ENCODE data around the gene MUC4.
"Not testable (repeated sequence)": the region's sequence is repeated elsewhere in the genome, so short reads cannot be mapped to it uniquely, and the experiment has no call there.

The MUC4 gene

DNA sequence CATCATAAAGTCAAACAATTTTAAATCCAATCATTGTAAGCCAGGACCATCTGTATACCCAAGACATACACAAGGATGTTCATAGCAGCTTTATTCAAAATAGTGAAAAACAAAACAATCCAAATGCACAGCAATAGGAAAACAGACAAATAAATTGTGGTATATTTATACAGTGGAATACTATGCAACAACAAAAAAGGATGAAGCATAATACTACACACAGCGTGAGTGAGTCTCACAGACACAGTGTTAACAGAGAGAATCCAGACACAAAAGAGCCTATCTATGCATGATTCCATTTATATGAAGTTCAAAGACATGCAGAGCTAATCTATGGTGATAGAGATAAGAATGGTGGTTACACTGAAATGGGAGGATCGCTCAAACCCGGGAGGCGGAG is 96.6 kb downstream of the MUC4 start:
- no peak for DNase-seq (ENCODE audit: low read depth)

DNA sequence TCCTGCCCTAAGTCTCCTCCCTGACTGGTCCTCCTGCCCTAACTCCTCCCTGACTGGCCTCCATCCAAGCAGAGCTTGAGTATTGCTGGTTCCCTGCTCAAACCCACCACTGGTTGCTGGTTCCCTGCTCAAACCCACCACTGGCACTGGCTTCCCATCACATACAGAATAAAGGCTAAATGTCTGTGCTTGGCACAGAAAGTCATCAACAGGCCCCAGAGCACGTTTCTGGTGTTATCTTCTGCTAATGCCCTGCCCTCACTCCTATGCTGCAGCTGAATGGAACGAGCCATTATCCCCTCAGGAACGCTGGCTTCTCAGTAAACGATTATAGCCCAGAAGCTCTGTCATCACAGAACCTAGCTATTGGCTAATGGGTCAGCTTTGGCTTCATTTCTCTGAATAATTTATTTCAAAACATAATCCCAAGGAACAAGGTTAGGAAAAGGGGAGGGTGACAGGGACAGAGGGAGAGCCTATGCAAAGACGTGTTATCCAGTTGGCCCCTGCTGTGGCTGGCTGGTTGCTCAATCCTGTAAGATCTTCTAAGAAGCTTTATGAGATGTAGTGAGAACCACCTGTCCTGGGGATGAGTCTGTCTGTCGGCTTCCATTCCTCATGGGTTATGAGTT is 97.2 kb downstream of the MUC4 start:
- no peak for DNase-seq (ENCODE audit: low read depth)

DNA sequence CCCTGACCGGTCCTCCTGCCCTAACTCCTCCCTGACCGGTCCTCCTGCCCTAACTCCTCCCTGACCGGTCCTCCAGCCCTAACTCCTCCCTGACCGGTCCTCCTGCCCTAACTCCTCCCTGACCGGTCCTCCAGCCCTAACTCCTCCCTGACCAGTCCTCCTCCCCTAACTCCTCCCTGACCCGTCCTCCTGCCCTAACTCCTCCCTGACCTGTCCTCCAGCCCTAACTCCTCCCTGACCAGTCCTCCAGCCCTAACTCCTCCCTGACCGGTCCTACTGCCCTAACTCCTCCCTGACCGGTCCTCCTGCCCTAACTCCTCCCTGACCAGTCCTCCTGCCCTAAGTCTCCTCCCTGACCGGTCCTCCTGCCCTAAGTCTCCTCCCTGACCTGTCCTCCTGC is 98.6 kb downstream of the MUC4 start:
- not testable (repeated sequence) for DNase-seq (ENCODE audit: low read depth)

DNA sequence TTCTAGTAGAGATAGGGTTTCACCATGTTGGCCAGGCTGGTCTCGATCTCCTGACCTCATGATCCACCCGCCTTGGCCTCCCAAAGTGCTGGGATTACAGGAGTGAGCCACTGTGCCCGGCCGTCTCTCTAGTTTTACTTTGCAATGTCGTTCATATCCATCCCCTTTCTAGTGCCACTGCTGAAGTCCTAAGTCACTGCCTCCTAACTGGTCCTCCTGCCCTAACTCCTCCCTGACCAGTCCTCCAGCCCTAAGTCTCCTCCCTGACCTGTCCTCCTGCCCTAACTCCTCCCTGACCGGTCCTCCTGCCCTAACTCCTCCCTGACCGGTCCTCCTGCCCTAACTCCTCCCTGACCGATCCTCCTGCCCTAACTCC is 99.2 kb downstream of the MUC4 start:
- DNase-seq (ENCODE audit: low read depth): not testable (repeated sequence)

DNA sequence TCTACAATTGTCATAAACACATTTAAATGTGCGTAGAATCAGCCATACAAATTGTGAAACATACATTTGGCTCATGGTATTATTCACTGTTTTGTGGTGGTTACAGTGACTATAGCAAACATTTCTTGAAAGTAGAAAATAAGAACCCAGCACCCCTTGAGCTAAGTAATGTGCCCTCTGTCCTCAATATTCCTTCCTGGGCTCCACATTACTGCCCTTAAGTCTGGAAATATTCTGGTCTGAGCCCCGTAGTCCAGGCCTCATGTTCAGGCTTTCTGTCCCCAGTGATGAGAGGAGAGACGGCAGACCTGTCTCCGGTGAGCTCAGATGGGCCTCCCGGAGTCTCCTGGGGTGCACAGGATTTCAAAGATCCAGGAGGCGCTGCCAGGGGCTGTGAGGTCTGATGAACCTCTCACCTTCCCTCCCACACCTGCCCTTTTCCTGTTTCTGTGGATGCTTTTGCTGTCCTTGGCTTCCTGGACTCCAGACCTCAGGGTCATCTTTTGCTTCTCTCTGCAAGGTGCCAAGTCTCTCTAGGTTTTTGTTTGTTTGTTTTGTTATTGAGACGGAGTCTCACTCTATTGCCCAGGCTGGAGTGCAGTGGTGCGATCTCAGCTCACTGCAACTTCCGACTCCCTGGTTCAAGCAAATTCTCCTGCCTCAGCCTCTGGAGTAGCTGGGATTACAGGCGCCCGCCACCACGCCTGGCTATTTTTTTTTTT is 99.8 kb downstream of the MUC4 start:
- DNase-seq (ENCODE audit: low read depth): no peak

DNA sequence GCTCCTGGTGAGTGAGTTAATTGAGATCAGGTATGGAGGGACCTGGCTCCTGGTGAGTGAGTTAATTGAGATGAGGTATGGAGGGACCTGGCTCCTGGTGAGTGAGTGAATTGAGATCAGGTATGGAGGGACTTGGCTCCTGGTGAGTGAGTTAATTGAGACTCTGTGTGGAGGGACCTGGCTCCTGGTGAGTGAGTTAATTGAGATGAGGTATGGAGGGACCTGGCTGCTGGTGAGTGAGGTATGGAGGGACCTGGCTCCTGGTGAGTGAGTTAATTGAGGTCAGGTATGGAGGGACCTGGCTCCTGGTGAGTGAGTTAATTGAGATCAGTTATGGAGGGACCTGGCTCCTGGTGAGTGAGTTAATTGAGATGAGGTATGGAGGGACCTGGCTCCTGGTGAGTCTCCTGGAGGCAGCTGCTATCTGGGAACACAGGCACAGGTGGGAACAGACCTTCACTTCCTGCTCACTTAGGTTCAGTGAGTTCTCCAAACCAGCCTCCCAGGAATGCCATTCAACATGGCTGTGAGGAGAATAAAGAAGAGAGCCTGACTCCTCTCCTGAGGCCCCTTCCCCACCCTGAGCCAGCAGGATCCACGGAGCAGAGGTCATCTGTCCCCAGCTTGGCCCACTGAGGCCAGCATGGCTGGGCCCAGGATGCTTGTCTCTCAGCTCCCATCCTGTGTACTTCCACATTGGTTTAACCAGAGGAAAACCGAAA is 100.5 kb downstream of the MUC4 start:
- not testable (repeated sequence) for DNase-seq (ENCODE audit: low read depth)

DNA sequence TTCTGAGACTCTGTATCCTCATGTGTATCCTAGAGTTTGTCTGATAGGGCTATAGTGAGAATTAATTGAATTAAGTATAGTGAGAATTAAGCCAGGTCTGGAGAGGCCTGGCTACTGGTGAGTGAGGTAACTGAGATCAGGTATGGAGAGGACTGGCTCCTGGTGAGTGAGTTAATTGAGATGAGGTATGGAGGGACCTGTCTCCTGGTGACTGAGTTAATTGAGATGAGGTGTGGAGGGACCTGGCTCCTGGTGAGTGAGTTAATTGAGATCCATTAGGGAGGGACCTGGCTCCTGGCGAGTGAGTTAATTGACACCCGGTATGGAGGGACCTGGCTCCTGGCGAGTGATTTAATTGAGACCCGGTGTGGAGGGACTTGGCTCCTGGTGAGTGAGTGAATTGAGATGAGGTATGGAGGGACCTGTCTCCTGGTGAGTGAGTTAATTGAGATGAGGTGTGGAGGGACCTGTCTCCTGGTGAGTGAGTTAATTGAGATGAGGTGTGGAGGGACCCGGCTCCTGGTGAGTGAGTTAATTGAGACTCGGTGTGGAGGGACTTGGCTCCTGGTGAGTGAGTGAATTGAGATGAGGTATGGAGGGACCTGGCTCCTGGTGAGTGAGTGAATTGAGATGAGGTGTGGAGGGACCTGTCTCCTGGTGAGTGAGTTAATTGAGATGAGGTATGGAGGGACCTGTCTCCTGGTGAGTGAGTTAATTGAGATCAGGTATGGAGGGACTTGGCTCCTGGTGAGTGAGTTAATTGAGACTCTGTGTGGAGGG is 101.4 kb downstream of the MUC4 start:
- not testable (repeated sequence) for DNase-seq (ENCODE audit: low read depth)

DNA sequence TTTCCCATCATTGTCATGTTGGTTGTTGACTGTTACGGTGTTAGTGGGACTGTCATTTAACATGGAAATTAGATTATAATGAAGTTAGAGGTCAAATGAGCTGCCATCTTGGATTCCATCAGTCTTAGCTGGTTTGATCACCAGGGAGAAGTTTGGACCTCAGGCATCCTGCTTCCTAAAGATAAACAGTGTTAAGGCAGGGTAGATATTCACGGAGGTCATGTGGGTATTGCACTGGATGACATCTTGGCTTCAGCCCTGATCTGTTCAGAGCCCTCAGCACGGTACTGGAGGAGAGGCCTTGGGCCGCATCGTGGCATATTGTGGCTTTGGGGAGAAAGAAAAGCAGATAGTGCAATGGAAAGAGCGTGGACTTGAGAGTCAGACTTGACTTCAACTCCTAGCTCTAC is 102.0 kb downstream of the MUC4 start:
- DNase-seq (ENCODE audit: low read depth): no peak

DNA sequence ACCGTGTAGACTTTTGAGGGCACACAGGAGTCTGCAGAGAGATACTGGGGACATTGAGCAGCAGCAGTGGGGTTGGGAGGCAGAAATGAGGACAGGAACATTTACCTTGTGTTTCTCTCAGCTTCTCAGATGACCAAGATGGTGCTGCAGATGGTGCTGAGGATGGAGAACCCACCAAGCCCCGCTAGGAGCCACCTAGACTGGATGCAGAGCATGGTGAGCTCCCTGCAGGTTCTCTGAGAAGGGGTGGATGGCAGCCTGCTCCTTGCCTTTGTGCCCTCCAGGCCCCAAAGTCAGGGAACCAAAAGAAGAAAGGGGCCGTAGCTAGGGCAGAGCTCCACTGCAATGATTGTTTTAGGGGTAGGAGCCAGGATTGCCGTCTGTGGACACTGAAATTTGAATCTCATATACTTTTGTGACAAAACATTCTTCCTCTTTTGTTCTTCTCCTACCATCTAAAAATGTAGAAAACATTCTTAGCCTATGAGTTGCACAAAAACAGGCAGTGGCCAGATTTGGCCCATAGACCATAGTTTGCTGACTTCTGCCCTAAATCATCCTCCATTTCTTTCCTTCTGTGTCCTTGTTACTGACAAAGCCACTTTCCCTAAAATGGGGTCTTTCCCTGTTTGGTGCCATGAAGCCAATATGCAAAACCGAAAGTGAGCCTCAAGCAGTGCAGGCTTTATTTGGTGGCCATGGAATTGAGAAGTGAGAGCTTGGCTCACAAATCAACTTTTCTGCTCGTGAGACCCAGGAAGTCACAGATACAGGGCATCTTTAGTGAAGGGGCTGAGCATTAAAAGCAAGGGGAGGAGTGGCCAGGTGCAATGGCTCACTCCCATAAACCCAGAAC is 102.9 kb downstream of the MUC4 start:
- DNase-seq (ENCODE audit: low read depth): no peak

DNA sequence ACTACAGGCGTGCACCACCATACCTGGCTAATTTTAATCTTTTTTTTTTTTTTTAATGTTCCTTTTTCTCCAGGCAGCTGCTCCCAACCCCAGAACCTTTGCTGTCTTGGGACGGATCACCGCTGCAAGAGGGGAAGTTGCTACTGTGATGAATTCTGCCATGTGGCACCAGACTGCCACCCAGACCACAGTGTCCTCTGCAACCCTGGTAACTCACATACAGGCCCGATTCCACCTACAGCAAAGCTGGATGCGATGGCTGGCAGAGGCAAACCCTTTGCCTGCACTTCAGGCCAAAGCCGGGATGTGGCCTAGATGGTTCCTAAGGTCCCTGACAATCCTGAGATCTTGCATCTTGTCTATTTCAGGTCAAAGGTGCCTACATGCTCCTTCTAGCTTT is 103.7 kb downstream of the MUC4 start:
- DNase-seq (ENCODE audit: low read depth): no peak

DNA sequence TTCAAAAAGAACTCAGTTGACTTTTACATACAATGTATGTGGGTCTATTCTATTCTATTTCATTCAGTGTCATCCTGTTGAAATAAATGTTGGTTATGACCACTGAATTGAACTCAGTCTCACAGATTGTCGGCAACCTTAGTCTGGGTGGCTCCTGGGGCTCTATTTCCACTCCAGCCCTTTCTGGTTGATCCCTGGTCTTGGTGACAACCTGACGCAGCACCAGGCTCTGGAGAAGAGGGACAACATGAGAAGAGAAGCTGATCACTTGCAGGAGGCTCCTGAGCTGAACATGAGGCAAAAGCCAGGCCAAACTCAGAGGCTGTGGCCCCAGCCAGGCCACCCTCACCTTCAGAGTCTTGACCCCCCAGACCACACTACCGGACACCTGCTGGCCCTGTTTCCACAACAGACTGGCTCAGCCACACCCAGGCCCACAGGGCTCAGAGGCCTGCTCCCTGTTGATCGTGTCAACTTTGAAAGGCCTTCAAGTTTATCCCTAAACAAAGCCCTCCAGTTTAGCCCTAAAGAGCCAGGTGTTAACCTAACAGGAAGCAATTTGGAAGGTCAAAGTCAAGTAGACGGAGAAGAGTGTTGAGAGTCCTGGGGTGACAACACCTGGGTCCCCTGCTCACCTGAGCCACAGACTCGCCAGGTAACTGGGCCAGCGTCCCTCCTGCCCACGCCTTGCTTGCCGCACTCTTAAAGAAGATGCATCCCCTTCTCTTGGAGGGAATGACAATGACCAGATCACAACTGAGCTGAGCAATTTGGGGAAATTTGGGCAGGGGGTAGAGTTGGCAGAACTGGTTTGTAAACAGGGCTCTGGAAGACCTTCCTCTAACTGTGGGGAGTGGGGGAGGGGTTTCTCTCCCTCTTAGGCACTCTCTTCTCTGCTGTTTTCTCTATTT is 106.4 kb downstream of the MUC4 start:
- no peak for DNase-seq (ENCODE audit: low read depth)

DNA sequence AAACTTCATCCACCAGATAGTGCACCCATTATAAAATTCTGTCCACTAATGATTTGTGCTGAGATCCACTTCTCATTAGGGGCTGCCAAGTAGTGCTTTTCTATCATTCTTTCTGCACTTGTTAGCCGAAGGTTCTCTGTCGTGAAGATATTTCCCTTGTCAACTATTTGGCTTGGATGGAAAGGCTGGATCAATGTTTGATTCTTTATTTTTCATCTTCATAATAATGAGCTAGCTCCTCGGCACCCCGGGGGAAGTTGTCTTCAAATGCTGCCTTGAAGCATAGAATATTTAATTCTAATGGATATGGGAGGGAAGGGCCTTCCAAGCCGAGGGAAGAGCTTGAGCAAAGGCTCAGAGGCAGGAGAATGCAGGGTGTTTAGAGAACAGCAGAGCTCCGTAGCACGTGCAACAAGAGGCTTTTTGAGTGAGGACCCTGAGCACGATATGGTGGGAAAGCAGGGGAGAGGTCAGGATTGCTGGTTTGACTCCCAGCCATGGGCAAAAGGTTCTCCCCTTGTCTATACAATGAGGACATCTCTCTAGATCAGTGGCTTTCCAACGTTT is 107.2 kb downstream of the MUC4 start:
- DNase-seq (ENCODE audit: low read depth): no peak

DNA sequence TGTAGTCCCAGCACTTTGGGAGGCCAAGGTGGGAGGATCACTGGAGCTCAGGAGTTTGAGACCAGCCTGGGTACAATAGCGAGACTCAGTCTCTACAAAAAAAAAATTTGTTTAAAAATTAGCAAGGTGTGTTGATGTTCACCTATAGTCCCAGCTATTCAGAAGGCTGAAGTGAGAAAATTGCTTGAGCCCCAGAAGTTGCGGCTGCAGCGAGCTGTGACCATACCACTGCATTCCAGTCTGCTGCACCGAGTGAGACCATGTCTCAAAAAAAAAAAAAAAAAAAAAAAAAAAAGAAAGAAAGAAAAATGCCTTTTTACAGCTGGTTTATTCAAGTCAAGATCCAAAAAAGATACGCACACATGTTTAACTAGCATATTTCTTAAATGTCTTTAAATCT is 108.0 kb downstream of the MUC4 start:
- DNase-seq (ENCODE audit: low read depth): no peak

DNA sequence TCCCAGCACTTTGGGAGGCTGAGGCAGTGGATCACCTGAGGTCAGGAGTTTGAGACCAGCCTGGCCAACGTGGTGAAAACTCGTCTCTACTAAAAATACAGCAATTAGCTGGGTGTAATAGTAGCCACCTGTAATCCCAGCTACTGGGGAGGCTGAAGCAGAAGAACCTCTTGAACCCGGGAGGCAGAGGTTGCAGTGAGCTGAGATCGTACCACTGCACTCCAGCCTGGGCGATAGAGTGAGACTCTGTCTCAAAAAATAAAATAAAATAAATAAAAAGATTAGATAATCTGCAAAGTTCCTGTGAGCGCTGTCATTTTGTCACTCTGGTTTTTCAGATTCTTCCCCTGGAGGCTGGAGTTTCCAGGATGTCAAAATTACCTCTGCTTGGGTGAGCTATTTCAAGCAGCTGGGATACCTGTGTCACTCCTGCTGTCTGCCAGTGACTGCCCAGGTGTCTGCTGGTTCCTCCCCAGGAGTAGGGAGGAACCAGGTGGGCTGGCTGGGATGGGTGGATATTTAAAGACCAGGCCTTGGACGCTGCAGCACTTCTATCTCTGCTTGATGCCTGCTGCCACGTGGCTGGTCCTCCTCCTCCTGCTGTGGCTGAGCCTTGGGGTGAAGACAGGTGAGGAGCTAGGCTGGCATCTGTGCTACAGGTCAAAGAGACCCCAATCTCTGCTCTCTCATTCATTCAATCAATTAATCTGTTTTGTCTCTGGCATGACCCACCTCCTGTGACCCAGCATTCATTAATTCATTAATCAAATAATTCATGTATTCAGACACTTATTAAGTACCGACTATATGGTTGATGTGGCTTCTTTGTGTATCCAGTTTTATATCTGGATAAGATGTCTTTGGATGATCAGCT is 110.5 kb downstream of the MUC4 start:
- DNase-seq (ENCODE audit: low read depth): no peak

DNA sequence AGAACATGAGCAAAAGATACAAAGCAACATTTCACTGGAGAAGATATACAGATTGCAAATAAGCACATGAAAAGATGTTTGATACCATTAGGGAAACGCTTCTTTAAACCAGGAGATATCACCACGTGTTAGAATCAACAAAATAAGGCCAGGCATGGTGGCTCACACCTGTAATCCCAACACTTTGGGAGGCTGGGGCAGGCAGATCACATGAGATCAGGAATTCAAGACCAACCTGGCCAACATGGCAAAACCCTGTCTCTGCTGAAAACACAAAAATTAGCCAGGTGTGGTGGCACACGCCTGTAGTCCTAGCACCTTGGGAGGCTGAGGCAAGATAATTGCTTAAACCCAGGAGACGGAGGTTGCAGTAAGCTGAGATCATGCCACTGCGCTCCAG is 111.4 kb downstream of the MUC4 start:
- DNase-seq (ENCODE audit: low read depth): no peak

DNA sequence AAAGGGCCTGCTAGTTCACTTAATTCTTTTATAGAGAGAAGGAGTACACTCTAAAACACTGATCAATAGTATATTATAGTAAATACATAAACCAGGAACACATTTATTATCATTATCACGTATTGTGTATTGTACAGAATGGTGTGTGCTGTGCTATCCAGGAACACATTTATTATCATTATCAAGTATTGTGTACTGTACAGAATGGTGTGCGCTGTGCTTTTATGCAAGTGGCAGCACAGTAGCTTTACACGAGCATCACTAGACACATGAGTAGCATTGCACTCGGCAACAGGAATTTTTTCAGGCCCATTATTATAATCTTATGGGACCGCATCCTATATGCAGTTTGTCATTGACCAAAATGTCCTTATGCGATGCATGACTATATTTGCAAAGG is 111.9 kb downstream of the MUC4 start:
- no peak for DNase-seq (ENCODE audit: low read depth)

DNA sequence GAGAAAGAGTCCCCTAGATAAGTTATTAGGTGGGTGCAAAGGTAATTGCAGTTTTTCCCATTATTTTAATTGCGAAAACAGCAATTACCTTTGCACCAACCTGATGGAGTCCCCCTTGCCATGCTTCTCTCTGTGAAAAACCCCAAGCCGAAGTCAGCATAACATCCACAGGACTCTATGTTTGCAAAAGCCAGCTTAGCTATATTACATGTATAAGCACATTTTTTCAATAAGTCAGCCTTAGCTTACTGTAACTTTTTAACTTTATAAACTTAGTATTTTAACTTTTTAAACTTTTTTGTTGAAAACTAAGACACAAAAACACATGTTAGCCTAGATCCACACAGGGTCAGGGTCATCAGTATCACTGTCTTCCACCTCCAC is 112.3 kb downstream of the MUC4 start:
- no peak for DNase-seq (ENCODE audit: low read depth)

DNA sequence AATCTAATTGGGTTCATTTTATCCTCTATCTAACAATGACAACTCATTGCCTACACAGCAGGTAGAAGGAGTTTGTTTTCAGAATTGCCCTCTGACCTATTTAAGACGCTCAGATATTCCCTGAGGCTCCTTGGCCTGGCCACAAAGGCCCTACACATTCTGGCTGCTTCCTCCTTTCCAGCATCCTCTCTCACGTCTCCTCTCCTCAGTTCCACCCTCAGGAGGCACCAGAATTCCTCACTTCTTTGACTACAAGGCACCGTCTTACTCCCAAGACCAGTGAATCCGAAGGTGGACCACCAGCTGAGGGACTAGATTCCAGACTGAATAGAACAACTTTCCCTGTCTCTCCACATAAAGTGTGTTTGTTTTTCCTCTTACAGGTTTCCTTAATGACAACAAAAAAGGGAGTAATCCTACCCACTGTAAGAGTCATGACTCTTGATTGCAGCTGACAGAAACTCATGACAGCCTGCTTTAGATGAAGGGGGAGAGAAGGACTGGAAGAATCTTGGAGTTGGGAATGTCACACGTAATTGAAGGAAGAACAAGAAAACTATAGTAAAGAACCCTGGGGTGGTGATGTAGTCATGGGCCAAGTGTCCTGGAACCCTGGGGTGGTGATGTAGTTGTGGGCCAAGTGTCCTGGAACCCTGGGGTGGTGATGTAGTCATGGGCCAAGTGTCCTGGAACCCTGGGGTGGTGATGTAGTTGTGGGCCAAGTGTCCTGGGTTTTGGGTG is 112.9 kb downstream of the MUC4 start:
- DNase-seq (ENCODE audit: low read depth): no peak

DNA sequence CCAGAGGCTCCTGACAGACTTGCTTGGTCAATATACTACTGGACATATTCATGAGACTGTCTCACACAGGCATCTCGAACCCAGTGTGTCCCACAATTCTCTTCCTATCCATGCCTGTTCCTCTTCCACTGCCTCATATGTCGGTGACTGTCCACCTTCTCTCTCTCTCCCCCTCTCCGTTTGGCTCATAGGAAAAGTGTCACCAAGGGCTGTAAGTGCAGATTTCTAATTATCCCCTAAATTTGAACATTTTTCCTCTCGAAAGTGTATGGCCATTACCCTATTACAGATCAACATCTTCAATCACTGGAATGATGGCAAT is 113.4 kb downstream of the MUC4 start:
- DNase-seq (ENCODE audit: low read depth): no peak

Data from activated T-cell treated with anti-CD3 and anti-CD28 coated beads for 24 hours (primary cell).